Caco-2 (cell line): ENCODE data around the gene DYRK1A. TPM values are rescaled to one million over a fixed set of nuclear protein-coding genes. Genes with fewer than 3 reads are reported as not detected.

Experiments
- BruUV-seq: library from RNA; stranded (reverse); fragments of 400-500 nt; replicated peaks from 2 replicates; lab custom pipeline; 2021; lab: Mats Ljungman, UMichigan
- CTCF ChIA-PET: fragments of 300-600 bp; sonication (Branson Sonifier 250); formaldehyde crosslinking; loops from one replicate; lab custom pipeline; 2022; ENCODE audit warnings: antibody characterized with exemption; lab: Charles Lee
- POLR2A ChIA-PET: fragments of 300-600 bp; sonication (Branson Sonifier 250); formaldehyde crosslinking; loops from one replicate; lab custom pipeline; 2022; ENCODE audit warnings: antibody characterized with exemption; lab: Charles Lee
- DNase-seq, 2 experiments: peaks; one replicate each; pipeline versions ENCODE4 v3.0.0 to v3.0.0-alpha.2; 2020 to 2022
- H3K27me3 ChIP-seq: replicated peaks from 2 replicates; pipeline ENCODE4 v1.6.0; 2011; ENCODE audit warnings: low read length; ENCODE audit not compliant: control insufficient read depth, insufficient read depth
- H3K36me3 ChIP-seq: 2 replicates; pipeline ENCODE4 v1.5.1; 2011; ENCODE audit warnings: low read length; ENCODE audit not compliant: control insufficient read depth, insufficient read depth
- H3K4me1 ChIP-seq: fragments of 250-450 bp; sonication (Bioruptor Pico); 2 replicates; pipeline ENCODE4 v1.5.1; 2020; ENCODE audit warnings: mild to moderate bottlenecking
- H3K4me3 ChIP-seq: 2 replicates; pipeline ENCODE4 v1.5.1; 2011; ENCODE audit warnings: low read depth, mild to moderate bottlenecking, control low read depth, low read length
- H3K9me3 ChIP-seq: fragments of 250-450 bp; sonication (Bioruptor Pico); 2 replicates; pipeline ENCODE4 v1.5.1; 2020; ENCODE audit warnings: mild to moderate bottlenecking, moderate library complexity
- H3K27ac Mint-ChIP-seq: one replicate; pipeline ENCODE4 v1.8.0; 2022; ENCODE audit warnings: mixed read lengths; ENCODE audit not compliant: unreplicated experiment
- H3K27me3 Mint-ChIP-seq: one replicate; pipeline ENCODE4 v1.8.0; 2022; ENCODE audit warnings: mixed read lengths; ENCODE audit not compliant: insufficient read depth, unreplicated experiment
- H3K36me3 Mint-ChIP-seq: one replicate; pipeline ENCODE4 v1.8.0; 2022; ENCODE audit warnings: mild to moderate bottlenecking, mixed read lengths; ENCODE audit not compliant: insufficient read depth, unreplicated experiment
- H3K4me1 Mint-ChIP-seq: one replicate; pipeline ENCODE4 v1.8.0; 2022; ENCODE audit warnings: low read depth, mixed read lengths; ENCODE audit not compliant: unreplicated experiment
- H3K4me3 Mint-ChIP-seq: one replicate; pipeline ENCODE4 v1.8.0; 2022; ENCODE audit warnings: mild to moderate bottlenecking, moderate library complexity, mixed read lengths; ENCODE audit not compliant: unreplicated experiment
- H3K9me3 Mint-ChIP-seq: one replicate; pipeline ENCODE4 v1.8.0; 2022; ENCODE audit warnings: mixed read lengths; ENCODE audit not compliant: unreplicated experiment
- CTCF ChIP-seq, 2 experiments: fragments of 200-600 bp in 1 of 2; IDR thresholded peaks; 1 replicate in 1 of 2; 2 replicates in 1 of 2; pipeline versions ENCODE4 v1.5.1 to v1.8.0; 2011 to 2022; ENCODE audit warnings: antibody characterized with exemption in 1 of 2, control low read depth in 1 of 2, inconsistent platforms in 1 of 2, low read depth in 1 of 2, low read length in 1 of 2, mild to moderate bottlenecking in 1 of 2, moderate library complexity in 1 of 2; ENCODE audit not compliant: insufficient read depth in 1 of 2, severe bottlenecking in 1 of 2, unreplicated experiment in 1 of 2
- intact Hi-C: fragments of 100-400 bp; cut with micrococcal nuclease; formaldehyde crosslinking; loops from one replicate; pipeline ENCODE4 v1.10.0; 2022; ENCODE audit not compliant: unreplicated experiment
- total RNA-seq: library from RNA; stranded (reverse); gene quantifications from 2 replicates; pipeline ENCODE4 v1.2.3, GENCODE V29; 2022

The DYRK1A gene
- total RNA-seq, 1 experiment from 2014 or later: 50.9 TPM

- H3K27ac Mint-ChIP-seq: no peak overlapping the region
- H3K27me3 ChIP-seq: no peaks in the 10 kb centered on the region
- H3K4me1 ChIP-seq: peaks cover 6% of the 10 kb centered on the region; the same call in 1 of the 2 replicates
- no peaks in the 10 kb centered on the region for H3K36me3 ChIP-seq
- H3K4me3 ChIP-seq: no peak overlapping the region
- H3K9me3 ChIP-seq: no peaks in the 10 kb centered on the region
- no peaks in the 10 kb centered on the region for H3K27me3 Mint-ChIP-seq
- peaks cover 22% of the 10 kb centered on the region for H3K4me1 Mint-ChIP-seq
- no TSS peak for BruUV-seq
- POLR2A ChIA-PET: interaction anchor here (0.7 kb wide), 1 partner anchor 15 kb away, joined by 3 read pairs; no protein-coding TSS in a partner anchor
- intact Hi-C loops: no loop called here
- H3K9me3 Mint-ChIP-seq: no peaks in the 10 kb centered on the region
- no peak overlapping the region for H3K4me3 Mint-ChIP-seq
- no peak for TF ChIP-seq CTCF (IDR thresholded peaks at IDR 0.05; ENCODE audit: insufficient read depth in 1 of 2, low read depth in 1 of 2, low read length in 1 of 2, severe bottlenecking in 1 of 2, unreplicated experiment in 1 of 2)
- H3K36me3 Mint-ChIP-seq: peaks cover 15% of the 10 kb centered on the region
- no peak for DNase-seq
- CTCF ChIA-PET: no interaction called here
Observed at GRCh38 chr21:37386151-37386550, 19.6 kb downstream of the DYRK1A start.

- Histone ChIP-seq H3K9me3 (no peaks in the 10 kb centered on the region), H3K4me1 (no peaks in the 10 kb centered on the region), H3K4me3 (no peak overlapping the region), H3K36me3 (no peaks in the 10 kb centered on the region), H3K27me3 (no peaks in the 10 kb centered on the region)
- no TSS peak for BruUV-seq
- intact Hi-C loops: no loop called here
- no peak for TF ChIP-seq CTCF (IDR thresholded peaks at IDR 0.05; ENCODE audit: insufficient read depth in 1 of 2, low read depth in 1 of 2, low read length in 1 of 2, severe bottlenecking in 1 of 2, unreplicated experiment in 1 of 2)
- H3K27ac Mint-ChIP-seq: no peak overlapping the region
- no peak overlapping the region for H3K4me3 Mint-ChIP-seq
- ChIA-PET POLR2A (no interaction called here), CTCF (no interaction called here)
- H3K36me3 Mint-ChIP-seq: peaks cover 15% of the 10 kb centered on the region
- H3K9me3 Mint-ChIP-seq: no peaks in the 10 kb centered on the region
- no peak for DNase-seq
- no peaks in the 10 kb centered on the region for H3K27me3 Mint-ChIP-seq
- peaks cover 15% of the 10 kb centered on the region for H3K4me1 Mint-ChIP-seq
Observed at GRCh38 chr21:37389456-37389855, 22.9 kb downstream of the DYRK1A start.

- Mint-ChIP-seq H3K4me3 (no peak overlapping the region), H3K27me3 (no peaks in the 10 kb centered on the region), H3K27ac (no peak overlapping the region), H3K36me3 (peaks cover 11% of the 10 kb centered on the region), H3K4me1 (peaks cover 8% of the 10 kb centered on the region), H3K9me3 (no peaks in the 10 kb centered on the region)
- Histone ChIP-seq H3K27me3 (no peaks in the 10 kb centered on the region), H3K4me3 (no peak overlapping the region), H3K4me1 (no peaks in the 10 kb centered on the region), H3K36me3 (no peaks in the 10 kb centered on the region; the same call in 1 of the 2 replicates), H3K9me3 (no peaks in the 10 kb centered on the region)
- ChIA-PET CTCF (no interaction called here), POLR2A (no interaction called here)
- no peak for TF ChIP-seq CTCF (IDR thresholded peaks at IDR 0.05; ENCODE audit: insufficient read depth in 1 of 2, low read depth in 1 of 2, low read length in 1 of 2, severe bottlenecking in 1 of 2, unreplicated experiment in 1 of 2)
- no peak for DNase-seq
- intact Hi-C loops: no loop called here
- BruUV-seq: no TSS peak
Observed at GRCh38 chr21:37391666-37392065, 25.1 kb downstream of the DYRK1A start.
